Urothelium cell line (cell line): Measurements from ENCODE around the gene KCNIP1.
A peak's percentile ranks its signal among the peaks of the same experiment; 100 is the strongest.

Experiments
- DNase-seq: peaks from one replicate; pipeline ENCODE4 v3.0.0; 2011; ENCODE audit warnings: low spot score, mixed read lengths
- FAIRE-seq: peaks from 2 replicates; lab custom pipeline; 2011; peaks lifted over from hg19 to GRCh38; lab: Jason Lieb, UNC

KCNIP1 gene

GRCh38 chr5:170503990-170504596, at the start of gene KCNIP1:
Gene KCNIP1 (plus strand): TSS chr5:170504020.
- no peak for FAIRE-seq
- peak; percentile 51 for DNase-seq

GRCh38 chr5:170463426-170463825, 40.4 kb upstream of the KCNIP1 start:
- DNase-seq (no peak), FAIRE-seq (no peak)

GRCh38 chr5:170464280-170465127, 39.3 kb upstream of the KCNIP1 start:
- no peak for FAIRE-seq
- DNase-seq: no peak

- DNase-seq: no peak
- no peak for FAIRE-seq
Measured at GRCh38 chr5:170466553-170466952, 37.3 kb upstream of the KCNIP1 start.

- no peak for FAIRE-seq
Measured at GRCh38 chr5:170466988-170467707, 36.7 kb upstream of the KCNIP1 start.

GRCh38 chr5:170468633-170469285, 35.1 kb upstream of the KCNIP1 start:
- DNase-seq (no peak), FAIRE-seq (no peak)

More at GRCh38 chr5:170466988-170467707, 36.7 kb upstream of the KCNIP1 start:
- peak; percentile 83 for DNase-seq

- no peak for FAIRE-seq
- DNase-seq: no peak
Measured at GRCh38 chr5:170469414-170469813, 34.4 kb upstream of the KCNIP1 start.

- no peak for DNase-seq
Measured at GRCh38 chr5:170470275-170470674, 33.5 kb upstream of the KCNIP1 start.

GRCh38 chr5:170470808-170471404, 32.9 kb upstream of the KCNIP1 start:
- FAIRE-seq (no peak), DNase-seq (no peak)

More at GRCh38 chr5:170470275-170470674, 33.5 kb upstream of the KCNIP1 start:
- FAIRE-seq: no peak

- DNase-seq (no peak), FAIRE-seq (no peak)
Measured at GRCh38 chr5:170471551-170472178, 32.2 kb upstream of the KCNIP1 start.

- FAIRE-seq (no peak), DNase-seq (no peak)
Measured at GRCh38 chr5:170473642-170474041, 30.2 kb upstream of the KCNIP1 start.

GRCh38 chr5:170474489-170475274, 29.1 kb upstream of the KCNIP1 start:
- DNase-seq (no peak), FAIRE-seq (no peak)

GRCh38 chr5:170475294-170476000, 28.4 kb upstream of the KCNIP1 start:
- FAIRE-seq (no peak), DNase-seq (no peak)

GRCh38 chr5:170476704-170477103, 27.1 kb upstream of the KCNIP1 start:
- no peak for FAIRE-seq
- DNase-seq: no peak

- DNase-seq: no peak
- no peak for FAIRE-seq
Measured at GRCh38 chr5:170477906-170478305, 25.9 kb upstream of the KCNIP1 start.

GRCh38 chr5:170478306-170478705, 25.5 kb upstream of the KCNIP1 start:
- no peak for DNase-seq
- FAIRE-seq: no peak

- FAIRE-seq: no peak
Measured at GRCh38 chr5:170479484-170479883, 24.3 kb upstream of the KCNIP1 start.

GRCh38 chr5:170480260-170480659, 23.6 kb upstream of the KCNIP1 start:
- FAIRE-seq (no peak), DNase-seq (no peak)

More at GRCh38 chr5:170479484-170479883, 24.3 kb upstream of the KCNIP1 start:
- peak; percentile 48 for DNase-seq

GRCh38 chr5:170481849-170482248, 22.0 kb upstream of the KCNIP1 start:
- no peak for DNase-seq
- no peak for FAIRE-seq
